ENCODE measurements around the gene MAP3K3. TPM values are rescaled to one million over a fixed set of nuclear protein-coding genes. Genes with fewer than 3 reads are reported as not detected.

The MAP3K3 gene
- total and polyA plus RNA-seq, 7 experiments from 2014 or later = 29.4 to 105 (median 81.0) TPM

GRCh38 chr17:63626551-63627180 lies 4.4 kb downstream of the MAP3K3 start:
- H3K4me3 Mint-ChIP-seq = peak overlapping the region in 6 of 10 donors; percentile 2 to 49 (median 26)
- peaks cover 35 to 76% (median 57%) of the 10 kb centered on the region in 7 donors for H3K4me1 Mint-ChIP-seq
- CTCF ChIA-PET = interaction anchor here (0.5 to 1.3 kb wide), 4 partner anchors 15 to 84 kb away, joined by 3 to 8 read pairs (median 4); no protein-coding TSS in a partner anchor

GRCh38 chr17:63629627-63630026 lies 7.4 kb downstream of the MAP3K3 start:
- Histone ChIP-seq H3K4me1 (ENCODE audit: control insufficient read depth in 2 of 2, insufficient read depth in 2 of 2, low read length in 2 of 2) (peaks cover 8 to 20% of the 10 kb centered on the region in 2 donors), H3K36me3 (ENCODE audit: control insufficient read depth in 2 of 3, insufficient read depth in 3 of 3, low read length in 3 of 3) (peaks cover 0 to 26% (median 12%) of the 10 kb centered on the region in 3 experiments), H3K27me3 (ENCODE audit: control insufficient read depth in 2 of 2, insufficient read depth in 2 of 2, low read length in 2 of 2) (no peaks in the 10 kb centered on the region), H3K27ac (ENCODE audit: low read depth, low read length) (no peak overlapping the region), H3K4me3 (ENCODE audit: low read length) (no peak overlapping the region), H3K9me3 (ENCODE audit: control insufficient read depth in 2 of 3, low read length in 3 of 3) (no peaks in the 10 kb centered on the region)
- Mint-ChIP-seq H3K36me3 (peaks cover 0 to 18% (median 10%) of the 10 kb centered on the region in 5 donors), H3K4me1 (peaks cover 38 to 87% (median 63%) of the 10 kb centered on the region in 7 donors), H3K27ac (no peak overlapping the region), H3K27me3 (no peaks in the 10 kb centered on the region), H3K4me3 (no peak overlapping the region), H3K9me3 (no peaks in the 10 kb centered on the region)
- DNase-seq = no peak
- CTCF ChIA-PET = interaction anchor here (1.4 kb wide), 1 partner anchor 80 kb away, joined by 3 read pairs; no protein-coding TSS in a partner anchor
- POLR2A ChIA-PET = interaction anchor here (0.6 to 1.2 kb wide), 3 partner anchors 69 to 210 kb away, joined by 3 read pairs; no protein-coding TSS in a partner anchor
- intact Hi-C loops (cut with micrococcal nuclease) = loop anchor here in 1 of 2 donors (10.0 kb wide), 1 partner anchor 515 kb away; no protein-coding TSS in a partner anchor
- no peak for ATAC-seq

More at GRCh38 chr17:63626551-63627180, 4.4 kb downstream of the MAP3K3 start:
- intact Hi-C loops (cut with micrococcal nuclease) = loop anchor here in 1 of 2 donors (10.0 kb wide), 1 partner anchor 518 kb away; no protein-coding TSS in a partner anchor
- no peaks in the 10 kb centered on the region for H3K9me3 Mint-ChIP-seq
- DNase-seq (no peak), ATAC-seq (no peak)
- peaks cover 0 to 7% (median 0%) of the 10 kb centered on the region in 3 experiments for H3K36me3 ChIP-seq (ENCODE audit: control insufficient read depth in 2 of 3, insufficient read depth in 3 of 3, low read length in 3 of 3)
- no peak overlapping the region for H3K4me3 ChIP-seq (ENCODE audit: low read length)
- no peak overlapping the region for H3K27ac ChIP-seq (ENCODE audit: low read depth, low read length)
- H3K4me1 ChIP-seq (ENCODE audit: control insufficient read depth in 2 of 2, insufficient read depth in 2 of 2, low read length in 2 of 2) = peaks cover 17 to 33% of the 10 kb centered on the region in 2 donors
- no peaks in the 10 kb centered on the region for H3K27me3 Mint-ChIP-seq
- H3K27me3 ChIP-seq (ENCODE audit: control insufficient read depth in 2 of 2, insufficient read depth in 2 of 2, low read length in 2 of 2) = no peaks in the 10 kb centered on the region
- H3K36me3 Mint-ChIP-seq = no peaks in the 10 kb centered on the region
- peak overlapping the region in 1 of 9 donors; percentile 29 for H3K27ac Mint-ChIP-seq
- POLR2A ChIA-PET = interaction anchor here (0.6 to 8.7 kb wide), 5 partner anchors 9 to 147 kb away, joined by 3 to 99 read pairs (median 3); partner anchors contain the start of gene CCDC47
- H3K9me3 ChIP-seq (ENCODE audit: control insufficient read depth in 2 of 3, low read length in 3 of 3) = no peaks in the 10 kb centered on the region

- H3K27me3 Mint-ChIP-seq = no peaks in the 10 kb centered on the region
- Histone ChIP-seq H3K4me3 (ENCODE audit: low read length) (no peak overlapping the region), H3K27me3 (ENCODE audit: control insufficient read depth in 2 of 2, insufficient read depth in 2 of 2, low read length in 2 of 2) (no peaks in the 10 kb centered on the region), H3K36me3 (ENCODE audit: control insufficient read depth in 2 of 3, insufficient read depth in 3 of 3, low read length in 3 of 3) (peaks cover 0 to 31% (median 14%) of the 10 kb centered on the region in 3 experiments), H3K27ac (ENCODE audit: low read depth, low read length) (no peak overlapping the region), H3K4me1 (ENCODE audit: control insufficient read depth in 2 of 2, insufficient read depth in 2 of 2, low read length in 2 of 2) (peaks cover 8 to 9% of the 10 kb centered on the region in 2 donors), H3K9me3 (ENCODE audit: control insufficient read depth in 2 of 3, low read length in 3 of 3) (no peaks in the 10 kb centered on the region)
- ChIA-PET CTCF (no interaction called here), POLR2A (interaction anchor here (0.6 to 1.0 kb wide), 3 partner anchors 9 to 100 kb away, joined by 3 to 5 read pairs (median 3); partner anchors contain the start of gene MAP3K3)
- H3K36me3 Mint-ChIP-seq = peaks cover 0 to 27% (median 12%) of the 10 kb centered on the region in 5 donors
- H3K9me3 Mint-ChIP-seq = no peaks in the 10 kb centered on the region
- H3K4me3 Mint-ChIP-seq = no peak overlapping the region
- H3K4me1 Mint-ChIP-seq = peaks cover 26 to 72% (median 54%) of the 10 kb centered on the region in 7 donors
- intact Hi-C loops (cut with micrococcal nuclease) = no loop called here
- ATAC-seq (no peak), DNase-seq (no peak)
- peak overlapping the region in 1 of 9 donors; percentile 56 for H3K27ac Mint-ChIP-seq
These were observed 8.8 kb downstream of the MAP3K3 start for GRCh38 chr17:63631062-63631461.

GRCh38 chr17:63631626-63632025 lies 9.4 kb downstream of the MAP3K3 start:
- Mint-ChIP-seq H3K9me3 (peaks cover 0 to 1% (median 0%) of the 10 kb centered on the region in 11 donors), H3K36me3 (peaks cover 5 to 33% (median 16%) of the 10 kb centered on the region in 5 donors), H3K27me3 (no peaks in the 10 kb centered on the region), H3K4me3 (no peak overlapping the region), H3K27ac (peak overlapping the region in 2 of 9 donors; percentile 31 to 56), H3K4me1 (peaks cover 22 to 71% (median 54%) of the 10 kb centered on the region in 7 donors)
- Histone ChIP-seq H3K27me3 (ENCODE audit: control insufficient read depth in 2 of 2, insufficient read depth in 2 of 2, low read length in 2 of 2) (no peaks in the 10 kb centered on the region), H3K4me3 (ENCODE audit: low read length) (no peak overlapping the region), H3K27ac (ENCODE audit: low read depth, low read length) (no peak overlapping the region), H3K9me3 (ENCODE audit: control insufficient read depth in 2 of 3, low read length in 3 of 3) (no peaks in the 10 kb centered on the region), H3K4me1 (ENCODE audit: control insufficient read depth in 2 of 2, insufficient read depth in 2 of 2, low read length in 2 of 2) (peaks cover 5% of the 10 kb centered on the region in 2 donors), H3K36me3 (ENCODE audit: control insufficient read depth in 2 of 3, insufficient read depth in 3 of 3, low read length in 3 of 3) (peaks cover 3 to 36% (median 14%) of the 10 kb centered on the region in 3 experiments)
- ChIA-PET CTCF (no interaction called here), POLR2A (interaction anchor here (0.6 kb wide), 1 partner anchor 100 kb away, joined by 3 read pairs; no protein-coding TSS in a partner anchor)
- intact Hi-C loops (cut with micrococcal nuclease) = no loop called here
- no peak for ATAC-seq
- DNase-seq = no peak

- peaks cover 0 to 4% of the 10 kb centered on the region in 2 donors for H3K4me1 ChIP-seq (ENCODE audit: control insufficient read depth in 2 of 2, insufficient read depth in 2 of 2, low read length in 2 of 2)
These were observed 11.5 kb downstream of the MAP3K3 start for GRCh38 chr17:63633742-63634141.

GRCh38 chr17:63634163-63634562 lies 11.9 kb downstream of the MAP3K3 start:
- peaks cover 5 to 48% (median 14%) of the 10 kb centered on the region in 3 experiments for H3K36me3 ChIP-seq (ENCODE audit: control insufficient read depth in 2 of 3, insufficient read depth in 3 of 3, low read length in 3 of 3)
- ChIA-PET CTCF (interaction anchor here (1.0 kb wide), 1 partner anchor 231 kb away, joined by 3 read pairs; no protein-coding TSS in a partner anchor), POLR2A (interaction anchor here (0.8 to 2.1 kb wide), 5 partner anchors 10 to 76 kb away, joined by 3 to 18 read pairs (median 3); partner anchors contain the start of gene MAP3K3)
- Mint-ChIP-seq H3K9me3 (peaks cover 0 to 1% (median 0%) of the 10 kb centered on the region in 11 donors), H3K4me3 (peak overlapping the region in 1 of 10 donors; percentile 36), H3K36me3 (peaks cover 7 to 37% (median 16%) of the 10 kb centered on the region in 5 donors), H3K4me1 (peaks cover 23 to 64% (median 54%) of the 10 kb centered on the region in 7 donors), H3K27me3 (no peaks in the 10 kb centered on the region), H3K27ac (peak overlapping the region in 8 of 9 donors; percentile 5 to 75 (median 48))
- ATAC-seq = peak; percentile 31
- DNase-seq = no peak
- H3K4me1 ChIP-seq (ENCODE audit: control insufficient read depth in 2 of 2, insufficient read depth in 2 of 2, low read length in 2 of 2) = peaks cover 0 to 8% of the 10 kb centered on the region in 2 donors
- peak overlapping the region; percentile 9 for H3K27ac ChIP-seq (ENCODE audit: low read depth, low read length)
- intact Hi-C loops (cut with micrococcal nuclease) = no loop called here
- no peaks in the 10 kb centered on the region for H3K9me3 ChIP-seq (ENCODE audit: control insufficient read depth in 2 of 3, low read length in 3 of 3)
- H3K4me3 ChIP-seq (ENCODE audit: low read length) = no peak overlapping the region
- no peaks in the 10 kb centered on the region for H3K27me3 ChIP-seq (ENCODE audit: control insufficient read depth in 2 of 2, insufficient read depth in 2 of 2, low read length in 2 of 2)

More at GRCh38 chr17:63633742-63634141, 11.5 kb downstream of the MAP3K3 start:
- H3K36me3 ChIP-seq (ENCODE audit: control insufficient read depth in 2 of 3, insufficient read depth in 3 of 3, low read length in 3 of 3) = peaks cover 5 to 49% (median 14%) of the 10 kb centered on the region in 3 experiments
- DNase-seq (no peak), ATAC-seq (no peak)
- intact Hi-C loops (cut with micrococcal nuclease) = no loop called here
- peaks cover 0 to 1% (median 0%) of the 10 kb centered on the region in 11 donors for H3K9me3 Mint-ChIP-seq
- no peaks in the 10 kb centered on the region for H3K9me3 ChIP-seq (ENCODE audit: control insufficient read depth in 2 of 3, low read length in 3 of 3)
- ChIA-PET CTCF (interaction anchor here (0.6 to 1.5 kb wide), 5 partner anchors 9 to 767 kb away, joined by 3 to 7 read pairs (median 3); no protein-coding TSS in a partner anchor), POLR2A (interaction anchor here (0.6 to 1.9 kb wide), 6 partner anchors 12 to 104 kb away, joined by 3 to 18 read pairs (median 3); partner anchors contain the start of gene MAP3K3)
- no peak overlapping the region for H3K4me3 ChIP-seq (ENCODE audit: low read length)
- H3K27me3 Mint-ChIP-seq = no peaks in the 10 kb centered on the region
- no peaks in the 10 kb centered on the region for H3K27me3 ChIP-seq (ENCODE audit: control insufficient read depth in 2 of 2, insufficient read depth in 2 of 2, low read length in 2 of 2)
- peaks cover 19 to 64% (median 53%) of the 10 kb centered on the region in 7 donors for H3K4me1 Mint-ChIP-seq
- peak overlapping the region; percentile 9 for H3K27ac ChIP-seq (ENCODE audit: low read depth, low read length)
- H3K4me3 Mint-ChIP-seq = peak overlapping the region in 1 of 10 donors; percentile 39
- H3K27ac Mint-ChIP-seq = peak overlapping the region in 6 of 9 donors; percentile 7 to 67 (median 39)
- peaks cover 7 to 37% (median 16%) of the 10 kb centered on the region in 5 donors for H3K36me3 Mint-ChIP-seq
